ENCODE results near the gene ALDH1L2.

ALDH1L2 gene

GRCh38 chr12:105018776-105019175, 65.5 kb downstream of the ALDH1L2 start:
- DNase-seq: peak; percentile 67
- no peaks in the 10 kb centered on the region for H3K9me3 ChIP-seq (ENCODE audit: severe bottlenecking)
- H3K27ac ChIP-seq: no peak overlapping the region
- H3K4me3 ChIP-seq (ENCODE audit: low read depth, low read length): no peak overlapping the region
- peaks cover 5% of the 10 kb centered on the region; the same call in 1 of the 2 replicates for H3K36me3 ChIP-seq
- no peaks in the 10 kb centered on the region for H3K27me3 ChIP-seq (ENCODE audit: insufficient read depth, low read depth, severe bottlenecking)
- TF ChIP-seq CTCF (IDR thresholded peaks at IDR 0.05; ENCODE audit: low read depth, low read length): no peak

- Histone ChIP-seq H3K36me3 (peaks cover 6% of the 10 kb centered on the region; the same call in 1 of the 2 replicates), H3K9me3 (ENCODE audit: severe bottlenecking) (no peaks in the 10 kb centered on the region), H3K27ac (no peak overlapping the region), H3K27me3 (ENCODE audit: insufficient read depth, low read depth, severe bottlenecking) (no peaks in the 10 kb centered on the region), H3K4me3 (ENCODE audit: low read depth, low read length) (no peak overlapping the region)
- DNase-seq: no peak
- TF ChIP-seq CTCF (IDR thresholded peaks at IDR 0.05; ENCODE audit: low read depth, low read length): no peak
Measured at GRCh38 chr12:105018012-105018411, 66.2 kb downstream of the ALDH1L2 start.

GRCh38 chr12:105015543-105015942, 68.7 kb downstream of the ALDH1L2 start:
- no peak for TF ChIP-seq CTCF (IDR thresholded peaks at IDR 0.05; ENCODE audit: low read depth, low read length)
- H3K36me3 ChIP-seq: peaks cover 8% of the 10 kb centered on the region; the same call in 1 of the 2 replicates

GRCh38 chr12:105014603-105015002, 69.7 kb downstream of the ALDH1L2 start:
- peaks cover 8% of the 10 kb centered on the region; the same call in 1 of the 2 replicates for H3K36me3 ChIP-seq
- no peak overlapping the region for H3K4me3 ChIP-seq (ENCODE audit: low read depth, low read length)
- no peaks in the 10 kb centered on the region for H3K9me3 ChIP-seq (ENCODE audit: severe bottlenecking)
- H3K27me3 ChIP-seq (ENCODE audit: insufficient read depth, low read depth, severe bottlenecking): no peaks in the 10 kb centered on the region
- no peak overlapping the region for H3K27ac ChIP-seq
- TF ChIP-seq CTCF (IDR thresholded peaks at IDR 0.05; ENCODE audit: low read depth, low read length): no peak
- no peak for DNase-seq

More at GRCh38 chr12:105015543-105015942, 68.7 kb downstream of the ALDH1L2 start:
- no peak overlapping the region for H3K27ac ChIP-seq
- no peak for DNase-seq
- no peaks in the 10 kb centered on the region for H3K27me3 ChIP-seq (ENCODE audit: insufficient read depth, low read depth, severe bottlenecking)
- no peak overlapping the region for H3K4me3 ChIP-seq (ENCODE audit: low read depth, low read length)
- H3K9me3 ChIP-seq (ENCODE audit: severe bottlenecking): no peaks in the 10 kb centered on the region

GRCh38 chr12:105013892-105014291, 70.4 kb downstream of the ALDH1L2 start:
- H3K36me3 ChIP-seq: peaks cover 8% of the 10 kb centered on the region; the same call in 1 of the 2 replicates
- no peak overlapping the region for H3K27ac ChIP-seq
- no peaks in the 10 kb centered on the region for H3K9me3 ChIP-seq (ENCODE audit: severe bottlenecking)
- H3K4me3 ChIP-seq (ENCODE audit: low read depth, low read length): no peak overlapping the region
- no peak for TF ChIP-seq CTCF (IDR thresholded peaks at IDR 0.05; ENCODE audit: low read depth, low read length)
- DNase-seq: no peak
- H3K27me3 ChIP-seq (ENCODE audit: insufficient read depth, low read depth, severe bottlenecking): no peaks in the 10 kb centered on the region

- Histone ChIP-seq H3K27me3 (ENCODE audit: insufficient read depth, low read depth, severe bottlenecking) (no peaks in the 10 kb centered on the region), H3K36me3 (peaks cover 53% of the 10 kb centered on the region), H3K9me3 (ENCODE audit: severe bottlenecking) (no peaks in the 10 kb centered on the region), H3K27ac (no peak overlapping the region), H3K4me3 (ENCODE audit: low read depth, low read length) (no peak overlapping the region)
- no peak for DNase-seq
- no peak for TF ChIP-seq CTCF (IDR thresholded peaks at IDR 0.05; ENCODE audit: low read depth, low read length)
Measured at GRCh38 chr12:105001476-105001875, 82.8 kb downstream of the ALDH1L2 start.
